K562 (cell line): ENCODE data around the gene ARIH1. TPM values are rescaled to one million over a fixed set of nuclear protein-coding genes. Genes with fewer than 3 reads are reported as not detected.

Experiments used
- ATAC-seq: fragments of 200-7000 bp; cut with Tn5 transposase; 3 replicates; pipeline ENCODE4 v1.9.1; 2020; ENCODE audit warnings: moderate library complexity
- BruUV-seq: library from RNA; stranded (reverse); fragments of 400-500 nt; replicated peaks from 2 replicates; lab custom pipeline; 2021; lab: Mats Ljungman, UMichigan
- CTCF ChIA-PET: fragments of 300-600 bp; formaldehyde crosslinking; extraction: SDS; loops from one replicate; lab custom pipeline; 2021; ENCODE audit warnings: low intra/inter-chr PET ratio; lab: Yijun Ruan, JAX
- POLR2A ChIA-PET: fragments of 300-600, 350-650 bp; sonication (Branson Sonifier 250); formaldehyde crosslinking; extraction: SDS; loops from one replicate; lab custom pipeline; 2021; ENCODE audit warnings: antibody characterized with exemption, inconsistent platforms; lab: Yijun Ruan, JAX
- DNase-seq, 4 experiments: peaks; one replicate each; pipeline versions ENCODE4 v3.0.0 to v3.0.0-alpha.2; 2011 to 2018; ENCODE audit warnings: low spot score in 3 of 4, mixed read lengths in 3 of 4; ENCODE audit errors: extremely low read depth in 1 of 4
- FAIRE-seq: peaks from 2 replicates; lab custom pipeline; 2011; peaks lifted over from hg19 to GRCh38; lab: Jason Lieb, UNC
- H2AFZ ChIP-seq: 2 replicates; pipeline ENCODE4 v1.6.0; 2011; ENCODE audit warnings: low read depth, low read length, control low read depth, inconsistent platforms
- H3K27ac ChIP-seq: fragments of 200-600 bp; 3 replicates; pipeline ENCODE4 v1.8.0; 2011; ENCODE audit warnings: low read depth, mild to moderate bottlenecking, control low read depth, inconsistent platforms, low read length, moderate library complexity, mixed read lengths; ENCODE audit errors: extremely low read depth
- H3K27me3 ChIP-seq, 2 experiments: fragments of 300-600 bp in 1 of 2; 2 replicates in 1 of 2; 3 replicates in 1 of 2; pipeline versions ENCODE4 v1.6.0 to v1.8.0; 2011; ENCODE audit warnings: inconsistent platforms in 2 of 2, low read length in 2 of 2, mild to moderate bottlenecking in 1 of 2, mixed read lengths in 1 of 2, moderate library complexity in 1 of 2; ENCODE audit not compliant: control insufficient read depth in 2 of 2, insufficient read depth in 2 of 2
- H3K36me3 ChIP-seq: fragments of 300-600 bp; 3 replicates; pipeline ENCODE4 v1.8.0; 2011; ENCODE audit warnings: mild to moderate bottlenecking, low read length, inconsistent platforms; ENCODE audit not compliant: control insufficient read depth, insufficient read depth
- H3K4me1 ChIP-seq, 2 experiments: fragments of 200-600 bp in 1 of 2; replicated peaks in 1 of 2; 2 replicates in 1 of 2; 3 replicates in 1 of 2; pipeline versions ENCODE4 v1.5.1 to v1.8.0; 2011; ENCODE audit warnings: inconsistent platforms in 2 of 2, low read length in 2 of 2, mild to moderate bottlenecking in 1 of 2, mixed read lengths in 1 of 2, moderate library complexity in 1 of 2; ENCODE audit not compliant: control insufficient read depth in 2 of 2, insufficient read depth in 2 of 2
- H3K4me2 ChIP-seq: 2 replicates; pipeline ENCODE4 v1.6.1; 2011; ENCODE audit warnings: low read length, control low read depth, inconsistent platforms, mixed read lengths; ENCODE audit not compliant: insufficient read depth
- H3K4me3 ChIP-seq: fragments of 200-600 bp; sonication (generic), shearing (Covaris generic); 2 replicates; pipeline ENCODE4 v1.5.1; 2016; ENCODE audit warnings: control low read depth, inconsistent platforms
- H3K79me2 ChIP-seq: fragments of 200-600 bp; 3 replicates; pipeline ENCODE4 v1.8.0; 2011; ENCODE audit warnings: low read length, inconsistent platforms; ENCODE audit not compliant: control insufficient read depth, insufficient read depth
- H3K9ac ChIP-seq, 2 experiments: 2 replicates each; pipeline versions ENCODE4 v1.6.0 to v1.6.1; 2011; ENCODE audit warnings: low read depth in 2 of 2, low read length in 2 of 2, control low read depth in 1 of 2, inconsistent platforms in 1 of 2, mild to moderate bottlenecking in 1 of 2, mixed read lengths in 1 of 2; ENCODE audit not compliant: insufficient read depth in 1 of 2
- H3K9me1 ChIP-seq: one replicate; pipeline ENCODE4 v1.6.0; 2011; ENCODE audit warnings: inconsistent platforms, mild to moderate bottlenecking, low read length, moderate library complexity; ENCODE audit not compliant: control insufficient read depth, insufficient read depth
- H3K9me3 ChIP-seq: replicated peaks from 2 replicates; pipeline ENCODE4 v1.5.1; 2011; ENCODE audit warnings: low read depth, low read length, inconsistent platforms; ENCODE audit not compliant: control insufficient read depth, insufficient read depth
- H4K20me1 ChIP-seq: replicated peaks from 2 replicates; pipeline ENCODE4 v1.6.1; 2011; ENCODE audit warnings: low read length, inconsistent platforms, mixed read lengths; ENCODE audit not compliant: control insufficient read depth, insufficient read depth
- EP400 ChIP-seq: fragments of 450-650 bp; IDR thresholded peaks from 2 replicates; pipeline ENCODE4 v1.6.1; 2017; ENCODE audit warnings: antibody characterized with exemption, mild to moderate bottlenecking, moderate library complexity
- GABPB1 ChIP-seq: sonication (generic); formaldehyde crosslinking; IDR thresholded peaks from 2 replicates; pipeline ENCODE4 v1.8.0; 2022; ENCODE audit warnings: mild to moderate bottlenecking, missing genetic modification reagents
- HIVEP1 ChIP-seq: fragments of 250-450 bp; sonication (Bioruptor Pico); IDR thresholded peaks from 2 replicates; pipeline ENCODE4 v1.4.0; 2020; ENCODE audit warnings: mild to moderate bottlenecking
- HNRNPUL1 ChIP-seq: fragments of 200-400 bp; formaldehyde crosslinking; IDR thresholded peaks from 2 replicates; pipeline ENCODE4 v1.6.1; 2017; ENCODE audit warnings: low read length
- MCM3 ChIP-seq: fragments of 450-650 bp; IDR thresholded peaks from 2 replicates; pipeline ENCODE4 v1.6.1; 2016
- MCM7 ChIP-seq, 2 experiments: fragments of 450-650 bp; IDR thresholded peaks; 2 replicates each; pipeline ENCODE4 v1.6.1; 2016 to 2018
- PML ChIP-seq: IDR thresholded peaks from 2 replicates; pipeline ENCODE4 v1.6.1; 2012; ENCODE audit warnings: low read length, inconsistent platforms
- SPI1 ChIP-seq: IDR thresholded peaks from 2 replicates; pipeline ENCODE4 v1.6.1; 2011; ENCODE audit warnings: low read depth, low read length, control low read depth, borderline replicate concordance
- SREBF2 ChIP-seq: sonication (generic); formaldehyde crosslinking; IDR thresholded peaks from 2 replicates; pipeline ENCODE4 v1.4.0; 2020; ENCODE audit warnings: mild to moderate bottlenecking, missing genetic modification reagents
- ZEB2 ChIP-seq: fragments of 450-650 bp; IDR thresholded peaks from 2 replicates; pipeline ENCODE4 v1.6.1; 2016
- ZNF431 ChIP-seq: sonication (generic); formaldehyde crosslinking; IDR thresholded peaks from 2 replicates; pipeline ENCODE4 v1.8.0; 2022; ENCODE audit warnings: mild to moderate bottlenecking, missing genetic modification reagents
- WGBS: fragments of 100-300 bp; shearing (Covaris generic); methylation state at CpG from one replicate; pipeline ENCODE4 v1.1.6; 2016; ENCODE audit warnings: low coverage, mixed read lengths; ENCODE audit not compliant: insufficient coverage; ENCODE audit errors: missing lambda C conversion rate; 5-methylcytosine and 5-hydroxymethylcytosine counted together
- in situ Hi-C: fragments of 300-500 bp; cut with MboI; formaldehyde crosslinking; loops from 4 replicates; pipeline ENCODE4 v1.15.0; 2018; ENCODE audit warnings: inconsistent platforms, mixed read lengths
- intact Hi-C: fragments of 100-400 bp; cut with micrococcal nuclease; formaldehyde crosslinking; loops from 2 replicates; pipeline ENCODE4 v1.14.2; 2022
- polyA plus RNA-seq, 8 experiments: library from polyadenylated mRNA; depleted of rRNA in 4 of 8; stranded (reverse) in 5 of 8; unstranded in 3 of 8; fragments of >200 nt; fragmentation: Nextera tagmentation in 2 of 8; fragmentation: Illumina TruSeq in 1 of 8; extraction: Ambion mirVana in 2 of 8; extraction: Trizol in 1 of 8; gene quantifications; 2 replicates each; pipeline versions ENCODE4 v1.2.1 to v1.2.3, GENCODE V29; 2011 to 2014; ENCODE audit warnings: inconsistent platforms in 1 of 8, missing spikeins in 1 of 8
- total RNA-seq, 7 experiments: library from RNA; depleted of rRNA in 6 of 7; stranded (reverse); fragments of >200 nt in 6 of 7; fragmentation: Illumina TruSeq in 2 of 7; extraction: Trizol in 2 of 7; gene quantifications; 2 replicates each; pipeline versions ENCODE4 v1.2.1 to v1.2.3, GENCODE V29; 2011 to 2021; ENCODE audit warnings: low replicate concordance in 1 of 7
- TF ChIP-seq, protein P1 (sequence below): fragments of 200-400 bp; formaldehyde crosslinking; IDR thresholded peaks from 2 replicates; pipeline ENCODE4 v1.6.1; 2017; ENCODE audit warnings: mild to moderate bottlenecking, low read depth, low read length, moderate library complexity
- TF ChIP-seq, protein P2 (sequence below): fragments of 450-650 bp; IDR thresholded peaks from 2 replicates; pipeline ENCODE4 v1.6.1; 2016; ENCODE audit warnings: antibody characterized with exemption

The ARIH1 gene
- total and polyA plus RNA-seq, 9 of the 15 experiments (the other 6 are each of a cell fraction or from before 2014, with no cell fraction given): 17.7 to 125 (median 31.4) TPM

DNA sequence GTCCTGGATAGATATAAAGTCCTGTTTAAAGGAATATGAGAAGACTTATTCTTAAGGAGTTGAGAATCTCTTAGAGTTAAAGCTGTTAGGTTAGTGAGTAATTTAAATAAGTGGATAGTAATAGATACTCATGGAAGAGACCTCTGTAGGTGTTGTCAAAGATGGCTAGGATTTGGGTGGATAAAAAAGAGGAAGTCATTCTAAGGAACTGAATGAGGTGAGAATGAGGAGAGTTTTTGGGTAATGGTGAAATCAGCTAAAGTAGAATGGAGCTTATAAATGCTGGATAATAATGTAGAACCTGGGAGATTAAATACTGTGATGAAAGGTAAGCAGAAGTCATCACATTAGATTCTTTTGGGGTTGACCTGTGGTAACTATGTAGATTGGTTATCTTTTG, 8.1 kb downstream of the ARIH1 start:
- H3K27ac ChIP-seq: no peak overlapping the region
- H3K79me2 ChIP-seq: peaks cover 97% of the 10 kb centered on the region
- no peak overlapping the region for H3K9ac ChIP-seq
- no peaks in the 10 kb centered on the region for H3K27me3 ChIP-seq
- H3K4me1 ChIP-seq: peaks cover 0 to 7% of the 10 kb centered on the region in 2 experiments; a peak in 1 of 5 replicates
- no peaks in the 10 kb centered on the region for H3K9me1 ChIP-seq
- no peak overlapping the region for H3K4me3 ChIP-seq
- peaks cover 27% of the 10 kb centered on the region; the same call in 2 of the 3 replicates for H3K36me3 ChIP-seq
- CTCF ChIA-PET: no interaction called here
- no peaks in the 10 kb centered on the region for H3K9me3 ChIP-seq
- peaks cover 9% of the 10 kb centered on the region; the same call in 1 of the 2 replicates for H4K20me1 ChIP-seq
- no peak overlapping the region for H3K4me2 ChIP-seq
- peak in 1 of 4 experiments; percentile 10 for DNase-seq
- H2AFZ ChIP-seq: no peak overlapping the region
- TF ChIP-seq ZNF431 (CRISPR knock-in tag): no peak
- TF ChIP-seq EP400: no peak
- TF ChIP-seq SPI1: peak; percentile 98
- TF ChIP-seq SREBF2 (CRISPR knock-in tag): no peak
- TF ChIP-seq, all 486 proteins: peak for 1
- ATAC-seq: peak; percentile 60
- POLR2A ChIA-PET: interaction anchor here (0.9 to 7.6 kb wide), 2 partner anchors 12 to 13 kb away, joined by 3 to 50 read pairs; no protein-coding TSS in a partner anchor
- BruUV-seq: TSS peak; percentile 18
- intact Hi-C loops: no loop called here
- in situ Hi-C loops: no loop called here
- no peak for FAIRE-seq

GRCh38 chr15:72483279-72483678, 9.1 kb downstream of the ARIH1 start:
- Histone ChIP-seq H3K36me3 (peaks cover 18% of the 10 kb centered on the region; the same call in 2 of the 3 replicates), H3K27me3 (no peaks in the 10 kb centered on the region), H3K9me1 (no peaks in the 10 kb centered on the region), H3K27ac (no peak overlapping the region), H3K4me2 (no peak overlapping the region), H3K4me3 (no peak overlapping the region), H3K79me2 (peaks cover 96% of the 10 kb centered on the region), H3K4me1 (peaks cover 0 to 7% of the 10 kb centered on the region in 2 experiments; a peak in 1 of 5 replicates), H3K9me3 (no peaks in the 10 kb centered on the region), H2AFZ (no peak overlapping the region), H3K9ac (no peak overlapping the region), H4K20me1 (peaks cover 9% of the 10 kb centered on the region; the same call in 1 of the 2 replicates)
- 93% methylated on average over 6 of the region's 6 CpGs for WGBS
- ATAC-seq: no peak
- intact Hi-C loops (no loop called here), in situ Hi-C loops (no loop called here)
- no TSS peak for BruUV-seq
- CTCF ChIA-PET: no interaction called here
- TF ChIP-seq PML: no peak
- no peak for TF ChIP-seq HNRNPUL1
- TF ChIP-seq, protein P1, sequence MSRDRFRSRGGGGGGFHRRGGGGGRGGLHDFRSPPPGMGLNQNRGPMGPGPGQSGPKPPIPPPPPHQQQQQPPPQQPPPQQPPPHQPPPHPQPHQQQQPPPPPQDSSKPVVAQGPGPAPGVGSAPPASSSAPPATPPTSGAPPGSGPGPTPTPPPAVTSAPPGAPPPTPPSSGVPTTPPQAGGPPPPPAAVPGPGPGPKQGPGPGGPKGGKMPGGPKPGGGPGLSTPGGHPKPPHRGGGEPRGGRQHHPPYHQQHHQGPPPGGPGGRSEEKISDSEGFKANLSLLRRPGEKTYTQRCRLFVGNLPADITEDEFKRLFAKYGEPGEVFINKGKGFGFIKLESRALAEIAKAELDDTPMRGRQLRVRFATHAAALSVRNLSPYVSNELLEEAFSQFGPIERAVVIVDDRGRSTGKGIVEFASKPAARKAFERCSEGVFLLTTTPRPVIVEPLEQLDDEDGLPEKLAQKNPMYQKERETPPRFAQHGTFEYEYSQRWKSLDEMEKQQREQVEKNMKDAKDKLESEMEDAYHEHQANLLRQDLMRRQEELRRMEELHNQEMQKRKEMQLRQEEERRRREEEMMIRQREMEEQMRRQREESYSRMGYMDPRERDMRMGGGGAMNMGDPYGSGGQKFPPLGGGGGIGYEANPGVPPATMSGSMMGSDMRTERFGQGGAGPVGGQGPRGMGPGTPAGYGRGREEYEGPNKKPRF: no peak
- no peak for TF ChIP-seq MCM3
- TF ChIP-seq MCM7 (IDR thresholded peaks at IDR 0.05): no peak
- no peak for TF ChIP-seq HIVEP1 (CRISPR knock-in tag)
- no peak for TF ChIP-seq ZEB2
- TF ChIP-seq, protein P2, sequence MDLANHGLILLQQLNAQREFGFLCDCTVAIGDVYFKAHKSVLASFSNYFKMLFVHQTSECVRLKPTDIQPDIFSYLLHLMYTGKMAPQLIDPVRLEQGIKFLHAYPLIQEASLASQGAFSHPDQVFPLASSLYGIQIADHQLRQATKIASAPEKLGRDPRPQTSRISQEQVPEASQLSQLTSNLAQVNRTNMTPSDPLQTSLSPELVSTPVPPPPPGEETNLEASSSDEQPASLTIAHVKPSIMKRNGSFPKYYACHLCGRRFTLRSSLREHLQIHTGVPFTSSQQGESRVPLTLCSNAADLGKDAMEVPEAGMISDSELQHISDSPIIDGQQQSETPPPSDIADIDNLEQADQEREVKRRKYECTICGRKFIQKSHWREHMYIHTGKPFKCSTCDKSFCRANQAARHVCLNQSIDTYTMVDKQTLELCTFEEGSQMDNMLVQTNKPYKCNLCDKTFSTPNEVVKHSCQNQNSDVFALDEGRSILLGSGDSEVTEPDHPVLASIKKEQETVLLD: no peak
- TF ChIP-seq GABPB1 (CRISPR knock-in tag): no peak
- FAIRE-seq: no peak
- POLR2A ChIA-PET: interaction anchor here (0.6 to 7.6 kb wide), 4 partner anchors 8 to 256 kb away, joined by 3 to 50 read pairs (median 4); no protein-coding TSS in a partner anchor
- DNase-seq: no peak
